ENCODE data around the gene ETV2.

GRCh38 chr19:35639863-35640262 lies 1.7 kb upstream of the ETV2 start:
- TF ChIP-seq, protein P1, sequence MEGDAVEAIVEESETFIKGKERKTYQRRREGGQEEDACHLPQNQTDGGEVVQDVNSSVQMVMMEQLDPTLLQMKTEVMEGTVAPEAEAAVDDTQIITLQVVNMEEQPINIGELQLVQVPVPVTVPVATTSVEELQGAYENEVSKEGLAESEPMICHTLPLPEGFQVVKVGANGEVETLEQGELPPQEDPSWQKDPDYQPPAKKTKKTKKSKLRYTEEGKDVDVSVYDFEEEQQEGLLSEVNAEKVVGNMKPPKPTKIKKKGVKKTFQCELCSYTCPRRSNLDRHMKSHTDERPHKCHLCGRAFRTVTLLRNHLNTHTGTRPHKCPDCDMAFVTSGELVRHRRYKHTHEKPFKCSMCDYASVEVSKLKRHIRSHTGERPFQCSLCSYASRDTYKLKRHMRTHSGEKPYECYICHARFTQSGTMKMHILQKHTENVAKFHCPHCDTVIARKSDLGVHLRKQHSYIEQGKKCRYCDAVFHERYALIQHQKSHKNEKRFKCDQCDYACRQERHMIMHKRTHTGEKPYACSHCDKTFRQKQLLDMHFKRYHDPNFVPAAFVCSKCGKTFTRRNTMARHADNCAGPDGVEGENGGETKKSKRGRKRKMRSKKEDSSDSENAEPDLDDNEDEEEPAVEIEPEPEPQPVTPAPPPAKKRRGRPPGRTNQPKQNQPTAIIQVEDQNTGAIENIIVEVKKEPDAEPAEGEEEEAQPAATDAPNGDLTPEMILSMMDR (IDR thresholded peaks at IDR 0.05; ENCODE audit: low read depth, low read length, missing input control), result no peak
- TF ChIP-seq, protein P2, sequence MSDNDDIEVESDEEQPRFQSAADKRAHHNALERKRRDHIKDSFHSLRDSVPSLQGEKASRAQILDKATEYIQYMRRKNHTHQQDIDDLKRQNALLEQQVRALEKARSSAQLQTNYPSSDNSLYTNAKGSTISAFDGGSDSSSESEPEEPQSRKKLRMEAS (IDR thresholded peaks at IDR 0.05), result no peak
- no peak for TF ChIP-seq EGR1 (IDR thresholded peaks at IDR 0.05; ENCODE audit: low read depth in 2 of 2)
- TF ChIP-seq REST (IDR thresholded peaks at IDR 0.05), result no peak

Data from liver (tissue), 3 donors.